Activated gamma-delta T cell treated with Interleukin-2 at 50 U/mL for 16 hours (primary cell): ENCODE results near the gene PLOD2.

Source experiments
- DNase-seq: peaks from one replicate; pipeline ENCODE4 v3.0.0-alpha.2; 2020

Gene PLOD2

DNA sequence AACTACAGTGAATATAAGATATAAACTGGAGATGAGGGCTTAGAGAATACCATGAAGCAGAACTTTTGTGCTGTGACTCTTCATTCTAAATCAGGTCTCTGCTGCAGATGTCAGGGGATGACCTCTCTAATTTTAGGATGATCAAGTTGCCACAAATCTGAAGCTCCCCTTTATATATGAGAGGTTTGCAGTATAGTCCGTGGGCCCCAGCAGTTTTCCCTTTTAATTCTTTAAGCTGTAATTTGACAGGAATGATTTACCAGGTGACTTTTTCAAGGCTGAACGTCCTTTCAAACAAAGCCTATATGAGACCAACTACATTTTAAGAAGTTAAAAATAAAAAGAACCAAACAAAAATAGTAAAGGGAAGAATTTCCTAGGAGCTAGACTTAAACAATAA lies 4.9 kb upstream of the PLOD2 start:
- no peak for DNase-seq

GRCh38 chr3:146164971-146165769 lies 4.2 kb upstream of the PLOD2 start:
- DNase-seq, result no peak

DNA sequence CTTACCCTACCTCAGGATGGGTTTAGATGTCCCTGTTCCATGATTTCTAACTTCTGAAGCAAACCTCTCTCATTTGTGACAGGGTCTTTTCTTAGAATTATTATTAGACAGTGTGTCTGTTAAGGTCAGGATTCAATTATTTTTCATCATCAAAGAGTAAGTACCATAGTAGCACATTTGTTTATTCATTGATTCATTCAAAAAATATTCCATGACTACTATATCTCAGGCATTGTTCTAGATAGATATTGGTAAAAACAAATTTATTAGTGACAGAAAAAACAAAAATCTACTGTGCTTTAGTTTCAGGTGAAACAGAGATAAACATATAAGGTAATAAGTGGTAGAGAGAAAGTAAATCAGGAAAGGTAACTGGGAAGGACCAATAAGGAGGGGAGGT lies 3.5 kb upstream of the PLOD2 start:
- no peak for DNase-seq

DNA sequence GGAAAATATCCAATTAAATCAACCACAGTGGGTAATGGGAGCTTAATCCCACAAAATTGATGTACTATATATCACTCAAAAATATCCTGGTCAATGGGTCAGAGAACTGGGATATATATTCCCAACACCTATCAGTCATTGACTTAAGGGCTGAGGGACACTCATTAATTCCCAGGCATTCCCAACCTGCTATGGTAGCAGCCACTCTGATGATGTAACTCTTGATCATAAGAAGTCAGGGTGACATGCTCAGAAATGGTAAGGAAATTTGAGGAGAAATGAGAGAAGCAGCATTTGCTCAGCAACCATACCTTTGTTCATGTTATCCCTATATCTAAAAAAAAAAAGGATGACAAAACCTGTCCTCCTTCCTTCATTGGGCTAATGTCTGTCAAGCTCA lies 3.1 kb upstream of the PLOD2 start:
- no peak for DNase-seq

- DNase-seq, result no peak
Measured at GRCh38 chr3:146163584-146163983, 2.6 kb upstream of the PLOD2 start.

DNA sequence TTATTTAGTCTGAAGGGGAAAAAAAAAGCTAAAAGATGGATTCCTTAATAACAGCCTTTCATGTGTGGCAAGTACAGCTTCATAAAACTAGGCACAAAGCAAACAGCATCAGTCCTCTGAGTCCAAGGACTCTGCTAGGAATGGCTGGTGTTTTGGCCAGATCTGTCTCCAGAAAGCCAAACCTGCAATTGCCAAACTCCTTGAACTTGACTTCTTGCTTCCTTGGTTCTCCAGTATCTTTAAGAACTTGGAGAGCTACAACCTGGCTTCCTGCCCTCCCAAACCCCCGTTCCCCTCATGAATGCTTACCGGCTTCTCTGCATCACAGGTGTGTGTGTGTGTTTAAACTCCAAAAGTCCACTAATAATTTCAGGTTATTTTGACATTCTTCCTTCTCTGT lies 1.6 kb upstream of the PLOD2 start:
- no peak for DNase-seq

GRCh38 chr3:146161663-146162002 lies 649 bp upstream of the PLOD2 start:
- DNase-seq, result no peak

- DNase-seq, result no peak
Measured at GRCh38 chr3:146160321-146160963, 542 bp downstream of the PLOD2 start.

DNA sequence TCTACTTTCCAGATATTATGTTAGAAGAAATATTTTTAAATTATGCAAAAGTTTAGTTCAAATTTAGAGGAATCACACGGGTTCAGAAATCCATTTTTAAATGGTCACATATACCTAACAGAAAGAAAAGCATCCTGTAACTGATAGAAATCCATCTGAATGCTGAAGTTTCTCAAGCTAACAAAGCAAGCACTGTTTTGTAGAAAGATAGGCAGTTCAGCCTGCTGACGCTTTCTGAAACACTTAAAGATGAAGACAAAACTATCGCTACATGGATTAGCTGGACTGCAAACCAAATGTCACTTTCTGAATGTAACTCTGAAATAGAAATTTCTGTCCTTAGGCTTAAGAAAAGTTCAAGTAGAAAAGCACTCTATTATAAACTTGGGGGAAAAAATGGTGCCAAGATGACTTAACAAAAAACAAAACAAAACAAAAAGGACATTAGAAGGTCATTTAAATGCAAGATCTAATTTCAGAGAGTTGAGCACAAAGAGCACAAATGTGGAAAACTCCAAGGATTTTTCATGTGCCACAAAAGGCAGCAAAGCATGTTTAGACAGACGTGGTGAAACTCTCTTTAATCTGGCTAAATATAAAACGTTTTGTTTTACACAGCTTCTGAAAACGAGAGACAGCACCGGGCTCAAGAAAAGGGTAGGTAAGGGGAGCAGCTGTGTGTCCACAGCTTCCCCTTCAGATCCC lies 1.2 kb downstream of the PLOD2 start:
- no peak for DNase-seq

DNA sequence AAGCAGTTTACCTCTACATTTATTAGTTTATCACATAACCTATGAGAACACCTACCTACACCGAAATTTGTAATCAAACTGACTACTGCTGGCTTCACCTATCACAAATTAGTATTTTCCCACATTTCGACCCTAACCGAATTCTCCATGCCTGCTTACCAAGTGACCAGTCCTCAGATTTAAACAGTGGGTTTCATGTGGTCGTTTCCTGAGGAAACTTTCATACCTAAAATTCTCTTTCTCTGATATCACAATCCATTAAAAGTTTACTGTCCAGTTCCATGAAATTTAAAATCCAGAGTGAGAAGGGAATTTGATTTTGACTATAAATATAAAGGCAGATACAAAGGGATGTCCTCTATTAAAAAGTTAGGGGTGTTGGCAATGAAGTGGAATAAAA lies 1.9 kb downstream of the PLOD2 start:
- no peak for DNase-seq

DNA sequence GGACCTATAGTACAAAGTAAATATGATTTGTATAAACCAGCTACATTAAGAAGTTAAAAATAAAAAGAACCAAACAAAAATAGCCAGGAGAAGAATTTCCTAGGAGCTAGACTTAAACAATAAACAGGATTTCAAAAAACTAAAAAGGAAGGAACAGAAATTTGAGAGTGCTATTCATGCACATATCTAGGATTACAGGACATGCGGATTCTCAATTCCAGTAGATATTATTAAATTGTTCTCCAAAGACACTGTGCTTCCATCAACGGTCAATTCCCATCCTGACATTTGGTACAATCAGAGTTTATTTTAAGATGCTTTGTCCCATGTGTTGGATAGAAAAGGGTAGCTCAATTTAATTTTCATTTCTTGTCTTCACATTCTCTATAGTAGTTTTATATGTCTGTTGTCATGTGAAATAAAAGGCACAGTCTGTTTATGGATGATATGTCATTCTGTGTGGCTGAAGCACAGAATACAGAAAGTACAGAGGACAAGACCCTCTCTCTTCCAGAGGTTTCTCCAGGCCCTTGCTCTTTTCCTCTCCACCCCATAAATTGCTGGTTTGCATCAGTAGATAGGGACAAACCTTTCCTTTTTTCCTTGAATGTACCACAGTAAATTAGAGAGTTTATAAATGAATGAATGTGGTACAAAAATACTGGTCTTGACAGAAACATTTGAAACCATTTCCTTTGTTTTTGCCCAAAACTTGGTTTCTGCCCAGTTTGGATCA lies 3.5 kb downstream of the PLOD2 start:
- DNase-seq, result no peak

DNA sequence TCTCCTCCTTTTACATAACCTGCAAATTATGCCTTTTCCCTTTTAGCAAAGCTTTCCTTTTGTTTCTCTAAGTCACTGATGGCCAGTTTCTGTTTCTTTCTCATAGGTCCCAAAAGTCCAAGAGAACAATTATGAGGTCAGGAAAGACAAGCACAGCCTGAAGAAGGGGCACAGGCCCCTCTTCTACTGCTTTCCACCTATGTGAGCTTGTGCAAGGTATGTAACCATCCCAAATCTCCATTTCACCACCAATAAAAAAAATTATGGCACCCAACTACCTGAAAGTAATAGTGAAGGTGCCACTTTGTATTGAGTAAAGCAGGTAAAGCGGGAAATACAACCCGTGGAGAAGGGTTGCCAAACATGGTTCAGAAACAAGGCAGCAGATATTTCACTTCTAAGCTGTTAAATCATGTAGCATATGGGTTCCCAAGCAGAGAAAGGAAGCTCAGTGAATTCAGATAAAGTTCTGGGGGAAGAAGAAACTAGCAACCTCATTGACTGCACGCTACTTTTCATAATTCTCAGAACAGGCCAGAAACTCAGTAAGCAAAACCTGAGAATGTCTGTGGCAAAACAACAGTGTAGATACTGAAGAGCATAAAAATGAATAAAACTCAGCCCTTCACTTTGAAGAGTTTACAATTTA lies 4.2 kb downstream of the PLOD2 start:
- DNase-seq, result no peak

DNA sequence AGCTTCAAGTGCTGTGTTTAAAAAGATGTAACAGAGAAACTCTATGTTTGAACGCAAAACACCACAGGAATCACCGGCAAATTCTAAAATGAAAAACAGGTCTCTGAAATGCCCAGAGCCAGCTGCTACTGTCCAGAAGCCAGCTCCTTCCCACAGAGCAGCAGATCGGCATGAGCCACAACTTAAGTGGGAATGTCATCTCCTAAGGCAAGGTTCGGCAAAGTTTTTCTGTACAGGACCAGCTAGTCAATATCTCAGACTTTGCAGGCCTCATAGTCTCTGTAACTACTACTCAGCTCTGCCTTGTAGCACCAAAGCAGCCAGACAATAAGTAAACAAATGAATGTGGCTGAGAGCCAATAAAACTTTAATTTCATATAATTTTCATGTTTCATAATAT lies 4.9 kb downstream of the PLOD2 start:
- DNase-seq, result no peak

- DNase-seq, result no peak
Measured at GRCh38 chr3:146154995-146155394, 6.0 kb downstream of the PLOD2 start.

DNA sequence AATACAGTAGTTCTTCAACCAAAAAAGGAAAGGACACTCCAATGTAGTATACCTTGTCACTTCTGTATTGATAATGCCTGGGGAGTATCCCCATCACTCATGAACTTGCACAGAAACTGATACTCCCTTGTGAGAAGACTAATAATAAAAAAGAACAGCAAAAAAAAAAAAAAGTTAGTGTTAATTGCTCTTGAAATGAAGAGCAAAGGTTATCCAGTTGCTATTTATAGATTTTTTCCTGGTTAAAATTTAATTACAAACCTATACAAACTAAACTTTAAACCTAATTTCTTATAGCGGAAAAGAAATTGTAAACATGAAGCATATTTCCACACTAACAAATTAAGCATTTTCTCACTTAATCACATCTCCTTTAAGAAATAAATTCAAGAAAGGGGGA lies 6.7 kb downstream of the PLOD2 start:
- no peak for DNase-seq

DNA sequence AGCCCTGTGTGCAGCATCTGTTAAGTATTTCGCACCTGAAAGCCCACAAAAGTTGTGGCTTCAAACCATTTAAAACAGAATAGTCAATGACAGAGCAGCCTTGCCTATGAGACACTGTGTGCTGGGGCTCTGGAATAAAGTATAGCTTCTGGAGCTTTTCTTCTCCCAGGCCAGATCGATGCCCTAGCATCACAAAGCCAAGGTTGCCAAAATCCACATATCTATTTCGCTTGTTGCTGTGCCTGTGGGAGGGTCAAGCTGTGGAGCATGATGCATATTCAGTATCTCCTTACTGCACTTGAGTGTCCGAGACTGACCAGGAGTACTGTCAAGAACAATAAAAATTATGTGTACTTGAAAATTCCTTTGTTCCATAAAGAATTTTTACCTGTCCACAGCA lies 7.6 kb downstream of the PLOD2 start:
- no peak for DNase-seq

DNA sequence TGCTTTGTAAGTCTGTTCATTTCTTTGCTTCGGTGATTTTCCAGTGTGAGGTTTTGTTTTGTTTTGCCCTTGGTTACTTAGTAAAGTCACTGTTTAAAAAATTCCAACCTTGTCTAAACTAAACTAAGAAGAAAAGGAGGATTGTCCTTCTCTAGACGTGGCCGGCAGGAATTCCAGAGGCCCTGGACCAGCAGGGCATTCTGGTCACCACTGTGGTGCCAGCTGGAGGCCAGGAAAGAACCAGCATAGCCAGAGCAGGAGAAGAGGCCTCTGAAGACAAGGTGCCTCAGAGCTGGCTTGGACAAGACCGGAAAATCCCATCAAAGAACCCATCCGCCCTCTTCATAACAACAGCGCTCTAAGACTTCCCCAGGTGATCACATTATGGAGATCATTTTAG lies 8.2 kb downstream of the PLOD2 start:
- DNase-seq, result no peak

DNA sequence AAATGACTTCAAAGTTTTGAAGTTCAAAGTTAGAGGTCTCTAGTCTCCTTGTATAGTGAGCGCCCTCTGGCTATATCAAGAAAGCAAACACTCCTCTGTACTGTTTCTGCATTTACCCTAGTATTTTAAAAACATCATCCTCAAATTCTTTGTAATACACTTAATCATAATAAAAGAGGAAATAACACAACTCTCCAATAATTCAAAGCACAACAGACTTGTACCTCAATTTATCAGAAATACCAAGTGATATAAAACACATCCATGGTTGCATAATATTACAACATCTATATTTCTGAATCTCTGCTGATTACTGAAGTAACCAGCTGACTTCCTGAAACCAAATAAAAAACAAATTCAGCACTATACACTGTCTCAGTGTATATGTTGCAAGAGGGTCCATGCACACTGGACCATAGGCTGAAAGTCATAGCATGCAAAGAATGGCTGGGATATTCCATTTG lies 12.5 kb downstream of the PLOD2 start:
- DNase-seq, result no peak

- no peak for DNase-seq
Measured at GRCh38 chr3:146145642-146146041, 15.3 kb downstream of the PLOD2 start.

DNA sequence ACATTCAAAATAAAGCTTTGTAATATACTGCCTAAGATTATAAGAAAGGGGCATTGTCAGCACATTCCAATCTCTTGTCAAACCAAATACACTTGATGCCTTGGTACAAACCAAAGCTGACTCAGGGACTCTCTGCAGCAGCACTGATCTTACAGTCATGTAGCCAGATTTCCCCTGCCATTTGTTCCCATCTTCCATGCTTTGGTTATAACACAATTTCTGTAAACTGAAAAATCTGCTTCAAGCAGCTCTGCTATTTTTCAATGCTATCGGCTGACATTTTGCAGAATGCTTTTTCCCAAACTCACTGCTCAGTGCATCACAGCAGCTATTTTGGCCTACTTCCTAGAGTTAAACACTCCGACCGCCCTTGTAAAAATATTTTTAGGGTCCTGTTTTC lies 18.2 kb downstream of the PLOD2 start:
- DNase-seq, result no peak

- no peak for DNase-seq
Measured at GRCh38 chr3:146139586-146140110, 21.3 kb downstream of the PLOD2 start.

DNA sequence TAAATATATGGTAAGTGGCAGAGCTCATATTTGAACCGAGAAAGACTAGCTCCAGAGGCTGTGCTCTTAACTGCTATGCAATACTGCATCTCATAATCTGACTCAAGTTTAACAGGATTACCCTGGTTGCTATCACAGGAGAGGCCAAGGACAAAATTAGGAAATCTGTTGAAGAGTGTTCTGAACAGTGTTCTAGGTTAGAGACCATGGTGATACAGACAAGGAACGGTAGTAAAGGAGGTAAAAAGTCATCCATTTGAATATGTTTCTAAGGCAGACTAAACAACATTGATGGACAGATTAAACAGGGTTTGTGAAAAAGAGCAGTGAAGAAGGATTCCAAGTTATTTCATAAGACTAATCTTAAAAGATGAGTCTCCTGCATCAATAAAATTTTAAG lies 22.1 kb downstream of the PLOD2 start:
- no peak for DNase-seq

DNA sequence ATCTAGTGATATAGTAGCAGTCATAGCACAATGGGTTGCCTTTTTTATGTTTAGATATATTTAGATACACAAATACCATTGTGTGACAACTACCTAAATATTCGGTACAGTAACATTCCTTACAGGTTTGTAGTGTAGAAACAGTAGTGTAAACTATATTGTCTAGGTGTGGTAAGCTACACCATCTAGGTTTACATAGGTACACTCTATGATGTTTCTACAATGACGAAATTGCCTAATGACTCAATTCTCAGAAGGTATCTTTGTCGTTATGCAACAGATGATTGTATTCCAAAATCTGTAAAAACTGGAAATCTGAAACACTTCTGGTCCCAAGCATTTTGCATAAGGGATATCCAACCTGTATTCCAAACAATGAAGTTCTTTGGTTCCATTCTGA lies 24.3 kb downstream of the PLOD2 start:
- no peak for DNase-seq
